SU-DHL-6 (cell line): ENCODE data around the gene ADGRG2.

Experiments used
- H2AFZ ChIP-seq: fragments of 200-600 bp; sonication (generic); 2 replicates; pipeline ENCODE4 v1.6.1; 2014; ENCODE audit warnings: low read depth, mild to moderate bottlenecking, moderate library complexity, mixed read lengths, antibody characterized with exemption, low read length; ENCODE audit not compliant: severe bottlenecking
- H3F3A ChIP-seq: fragments of 200-600 bp; shearing (Covaris generic); 2 replicates; pipeline ENCODE4 v1.6.0; 2016; ENCODE audit warnings: antibody characterized with exemption, mild to moderate bottlenecking; ENCODE audit not compliant: insufficient read depth
- H3K27ac ChIP-seq: fragments of 200-600 bp; sonication (generic); 2 replicates; pipeline ENCODE4 v1.5.1; 2016; ENCODE audit warnings: low read depth, mild to moderate bottlenecking, low read length, moderate library complexity, mixed read lengths
- H3K27me3 ChIP-seq: fragments of 200-600 bp; sonication (generic), shearing (Covaris generic); 2 replicates; pipeline ENCODE4 v1.6.0; 2014; ENCODE audit warnings: mild to moderate bottlenecking, low read length
- H3K36me3 ChIP-seq: fragments of 200-600 bp; sonication (generic); 2 replicates; pipeline ENCODE4 v1.6.1; 2014; ENCODE audit warnings: mild to moderate bottlenecking, low read length, mixed read lengths
- H3K4me2 ChIP-seq: fragments of 300-600, 200-600 bp; shearing (Covaris generic), sonication (generic); 2 replicates; pipeline ENCODE4 v1.6.0; 2014; ENCODE audit warnings: low read length, low read depth, mild to moderate bottlenecking; ENCODE audit not compliant: poor library complexity, severe bottlenecking
- H3K4me3 ChIP-seq: fragments of 200-600 bp; sonication (generic); 2 replicates; pipeline ENCODE4 v1.5.1; 2014; ENCODE audit warnings: antibody characterized with exemption, low read length, mild to moderate bottlenecking, mixed read lengths; ENCODE audit not compliant: insufficient read depth, poor library complexity, severe bottlenecking
- H3K79me2 ChIP-seq: fragments of 200-600 bp; sonication (generic); 2 replicates; pipeline ENCODE4 v1.6.1; 2014; ENCODE audit warnings: mild to moderate bottlenecking, low read length, moderate library complexity; ENCODE audit not compliant: insufficient read depth
- H3K9ac ChIP-seq: fragments of 200-600 bp; sonication (generic); 2 replicates; pipeline ENCODE4 v1.7.0; 2014; ENCODE audit warnings: mild to moderate bottlenecking, low read length
- H3K9me2 ChIP-seq: fragments of 200-600 bp; sonication (generic); replicated peaks from 2 replicates; pipeline ENCODE4 v1.6.1; 2014; ENCODE audit warnings: low read length; ENCODE audit not compliant: insufficient read depth
- H3K9me3 ChIP-seq: fragments of 200-600 bp; sonication (generic); 2 replicates; pipeline ENCODE4 v1.6.1; 2014; ENCODE audit warnings: low read length, mixed read lengths; ENCODE audit not compliant: insufficient read depth
- H4K20me1 ChIP-seq: fragments of 200-600 bp; sonication (generic); 2 replicates; pipeline ENCODE4 v1.6.1; 2014; ENCODE audit warnings: low read depth, mild to moderate bottlenecking, antibody characterized with exemption, low read length, moderate library complexity, mixed read lengths
- CTCF ChIP-seq: fragments of 200-600 bp; sonication (generic); IDR thresholded peaks from one replicate; pipeline ENCODE4 v1.5.1; 2017; ENCODE audit warnings: antibody characterized with exemption, mild to moderate bottlenecking, low read length, moderate library complexity; ENCODE audit not compliant: insufficient read depth, poor library complexity, severe bottlenecking
- EZH2phosphoT487 ChIP-seq: fragments of 200-600 bp; sonication (generic), shearing (Covaris generic); conservative IDR thresholded peaks from 2 replicates; pipeline ENCODE4 v1.6.1; 2018; ENCODE audit warnings: mild to moderate bottlenecking, antibody characterized with exemption, low read length, moderate library complexity, mixed read lengths

ADGRG2 gene

GRCh38 chrX:19005909-19006308 is 116.4 kb downstream of the ADGRG2 start:
- no peaks in the 10 kb centered on the region for H3K9me3 ChIP-seq
- H3K36me3 ChIP-seq: no peaks in the 10 kb centered on the region
- no peaks in the 10 kb centered on the region for H3K27me3 ChIP-seq
- H2AFZ ChIP-seq: no peak overlapping the region
- H3K79me2 ChIP-seq: no peaks in the 10 kb centered on the region
- TF ChIP-seq CTCF (no peak), EZH2phosphoT487 (no peak)
- no peak overlapping the region for H3K4me2 ChIP-seq
- H3K9ac ChIP-seq: no peak overlapping the region
- H3K9me2 ChIP-seq: no peaks in the 10 kb centered on the region
- H4K20me1 ChIP-seq: no peaks in the 10 kb centered on the region
- H3K4me3 ChIP-seq: no peak overlapping the region
- H3F3A ChIP-seq: no peaks in the 10 kb centered on the region
- no peak overlapping the region for H3K27ac ChIP-seq

- H2AFZ ChIP-seq: no peak overlapping the region
- no peaks in the 10 kb centered on the region for H3K36me3 ChIP-seq
- no peaks in the 10 kb centered on the region for H3K9me3 ChIP-seq
- H3F3A ChIP-seq: no peaks in the 10 kb centered on the region
- no peaks in the 10 kb centered on the region for H4K20me1 ChIP-seq
- no peaks in the 10 kb centered on the region for H3K79me2 ChIP-seq
- H3K9ac ChIP-seq: no peak overlapping the region
- H3K27me3 ChIP-seq: no peaks in the 10 kb centered on the region
- H3K9me2 ChIP-seq: no peaks in the 10 kb centered on the region
- no peak overlapping the region for H3K27ac ChIP-seq
- TF ChIP-seq EZH2phosphoT487 (no peak), CTCF (no peak)
- H3K4me2 ChIP-seq: no peak overlapping the region
- no peak overlapping the region for H3K4me3 ChIP-seq
Measured at GRCh38 chrX:19003756-19004155, 118.5 kb downstream of the ADGRG2 start.

GRCh38 chrX:18998653-18999052 is 123.6 kb downstream of the ADGRG2 start:
- no peak overlapping the region for H3K4me3 ChIP-seq
- no peak overlapping the region for H3K9ac ChIP-seq
- no peaks in the 10 kb centered on the region for H3F3A ChIP-seq
- H3K4me2 ChIP-seq: no peak overlapping the region
- H3K79me2 ChIP-seq: no peaks in the 10 kb centered on the region
- H2AFZ ChIP-seq: no peak overlapping the region
- no peaks in the 10 kb centered on the region for H3K36me3 ChIP-seq
- no peaks in the 10 kb centered on the region for H4K20me1 ChIP-seq
- TF ChIP-seq EZH2phosphoT487: no peak
- no peak for TF ChIP-seq CTCF
- no peak overlapping the region for H3K27ac ChIP-seq
- H3K9me3 ChIP-seq: no peaks in the 10 kb centered on the region
- H3K9me2 ChIP-seq: no peaks in the 10 kb centered on the region
- H3K27me3 ChIP-seq: no peaks in the 10 kb centered on the region
